Left forelimb (tissue), 1 donor: ENCODE measurements around the gene LYPD3.
"Not testable (repeated sequence)": the region's sequence is repeated elsewhere in the genome, so short reads cannot be mapped to it uniquely, and the experiment has no call there.

ENCODE experiments used
- DNase-seq: peaks from one replicate; pipeline ENCODE4 v3.0.0-alpha.2; 2018; ENCODE audit warnings: low spot score

LYPD3 gene

GRCh38 chr19:43461303-43461702, 4.1 kb downstream of the LYPD3 start:
- DNase-seq, result no peak

- no peak for DNase-seq
These were observed 4.9 kb downstream of the LYPD3 start for GRCh38 chr19:43460362-43461016.

GRCh38 chr19:43457809-43458208, 7.6 kb downstream of the LYPD3 start:
- DNase-seq, result no peak

- DNase-seq, result no peak
These were observed 9.9 kb downstream of the LYPD3 start for GRCh38 chr19:43455321-43456113.

GRCh38 chr19:43454031-43454430, 11.4 kb downstream of the LYPD3 start:
- no peak for DNase-seq

GRCh38 chr19:43452582-43452981, 12.8 kb downstream of the LYPD3 start:
- no peak for DNase-seq

- DNase-seq, result no peak
These were observed 14.8 kb downstream of the LYPD3 start for GRCh38 chr19:43450545-43450997.

GRCh38 chr19:43447655-43448054, 17.8 kb downstream of the LYPD3 start:
- DNase-seq, result no peak

- peak; percentile 71 for DNase-seq
These were observed 18.5 kb downstream of the LYPD3 start for GRCh38 chr19:43446746-43447489.

GRCh38 chr19:43445426-43445825, 20.0 kb downstream of the LYPD3 start:
- DNase-seq, result no peak

- DNase-seq, result no peak
These were observed 20.7 kb downstream of the LYPD3 start for GRCh38 chr19:43444531-43445287.

- DNase-seq, result not testable (repeated sequence)
These were observed 21.3 kb downstream of the LYPD3 start for GRCh38 chr19:43444091-43444490.

- DNase-seq, result no peak
These were observed 23.7 kb downstream of the LYPD3 start for GRCh38 chr19:43441716-43442115.

GRCh38 chr19:43439709-43440063, 25.7 kb downstream of the LYPD3 start:
- DNase-seq, result no peak

GRCh38 chr19:43439032-43439708, 26.2 kb downstream of the LYPD3 start:
- DNase-seq, result no peak

GRCh38 chr19:43438291-43439031, 26.9 kb downstream of the LYPD3 start:
- peak; percentile 77 for DNase-seq

GRCh38 chr19:43437712-43438111, 27.7 kb downstream of the LYPD3 start:
- no peak for DNase-seq

GRCh38 chr19:43437284-43437683, 28.1 kb downstream of the LYPD3 start:
- not testable (repeated sequence) for DNase-seq

- no peak for DNase-seq
These were observed 29.6 kb downstream of the LYPD3 start for GRCh38 chr19:43435775-43436174.

GRCh38 chr19:43433689-43434088, 31.7 kb downstream of the LYPD3 start:
- DNase-seq, result no peak

GRCh38 chr19:43433358-43433673, 32.1 kb downstream of the LYPD3 start:
- DNase-seq, result no peak
